GM12878 (cell line): Measurements from ENCODE around the gene IMMT. TPM values are rescaled to one million over a fixed set of nuclear protein-coding genes. Genes with fewer than 3 reads are reported as not detected.

Source experiments
- ATF2 ChIP-seq: IDR thresholded peaks from 2 replicates; pipeline ENCODE4 v1.6.1; 2012; ENCODE audit warnings: low read length, inconsistent platforms
- ATF7 ChIP-seq: fragments of 450-650 bp; IDR thresholded peaks from 2 replicates; pipeline ENCODE4 v1.6.1; 2016; ENCODE audit warnings: low read depth, mild to moderate bottlenecking
- BCL3 ChIP-seq: IDR thresholded peaks from 2 replicates; pipeline ENCODE4 v1.6.1; 2011; ENCODE audit warnings: borderline replicate concordance, low read depth, mild to moderate bottlenecking, moderate library complexity, low read length; ENCODE audit not compliant: insufficient read depth, poor library complexity, severe bottlenecking
- CEBPB ChIP-seq, 2 experiments: fragments of 150-350 bp in 1 of 2; IDR thresholded peaks; 2 replicates each; pipeline ENCODE4 v1.6.1; 2012 to 2014; ENCODE audit warnings: low read depth in 2 of 2, low read length in 2 of 2, borderline replicate concordance in 1 of 2, inconsistent platforms in 1 of 2
- CUX1 ChIP-seq: IDR thresholded peaks from 2 replicates; pipeline ENCODE4 v1.6.1; 2012; ENCODE audit warnings: improper control_type of control experiment, low read depth, low read length; ENCODE audit not compliant: insufficient replicate concordance
- KAT2A ChIP-seq: conservative IDR thresholded peaks from 2 replicates; pipeline ENCODE4 v1.6.1; 2011; ENCODE audit warnings: low read depth, low read length; ENCODE audit not compliant: control insufficient read depth
- MXI1 ChIP-seq: fragments of 150-350 bp; IDR thresholded peaks from 2 replicates; pipeline ENCODE4 v1.6.1; 2011; ENCODE audit warnings: low read depth, mild to moderate bottlenecking, inconsistent platforms, low read length, improper control_type of control experiment
- PAX5 ChIP-seq: IDR thresholded peaks from 2 replicates; pipeline ENCODE4 v1.6.1; 2011; ENCODE audit warnings: low read depth, low read length, borderline replicate concordance
- TAF1 ChIP-seq: IDR thresholded peaks from 2 replicates; pipeline ENCODE4 v1.6.1; 2011; ENCODE audit warnings: mild to moderate bottlenecking, low read depth, low read length, borderline replicate concordance
- TCF7 ChIP-seq: IDR thresholded peaks from 2 replicates; pipeline ENCODE4 v1.6.1; 2014; ENCODE audit warnings: antibody characterized with exemption, borderline replicate concordance
- ZBTB40 ChIP-seq: fragments of 450-650 bp; IDR thresholded peaks from 2 replicates; pipeline ENCODE4 v1.6.1; 2016; ENCODE audit warnings: mild to moderate bottlenecking, moderate library complexity, borderline replicate concordance
- ZNF687 ChIP-seq: fragments of 450-650 bp; IDR thresholded peaks from 2 replicates; pipeline ENCODE4 v1.6.1; 2017; ENCODE audit warnings: mild to moderate bottlenecking, moderate library complexity
- ZZZ3 ChIP-seq: IDR thresholded peaks from 2 replicates; pipeline ENCODE4 v1.6.1; 2011; ENCODE audit warnings: low read depth; ENCODE audit not compliant: control insufficient read depth, insufficient read length
- polyA plus RNA-seq, 11 experiments: library from polyadenylated mRNA; depleted of rRNA in 4 of 11; unstranded in 6 of 11; stranded (reverse) in 5 of 11; fragments of >200 nt; fragmentation: Nextera tagmentation in 4 of 11; fragmentation: Illumina TruSeq in 1 of 11; extraction: Ambion mirVana in 4 of 11; extraction: Trizol in 1 of 11; gene quantifications; 1 replicate in 1 of 11; 2 replicates in 10 of 11; pipeline versions ENCODE4 v1.2.1 to v1.2.3, GENCODE V29; 2011 to 2016; ENCODE audit warnings: inconsistent platforms in 2 of 11, missing spikeins in 2 of 11, low read depth in 1 of 11
- total RNA-seq, 4 experiments: library from RNA; depleted of rRNA in 3 of 4; stranded (reverse); fragments of >200 nt in 3 of 4; fragmentation: Illumina TruSeq in 1 of 4; extraction: Trizol in 1 of 4; gene quantifications; 2 replicates each; pipeline versions ENCODE4 v1.2.1 to v1.2.3, GENCODE V29; 2013 to 2021

Gene IMMT
- total and polyA plus RNA-seq, 10 of the 15 experiments (the other 5 are each of a cell fraction or from before 2014, with no cell fraction given) = 78.4 to 149 (median 98.7) TPM

GRCh38 chr2:86225581-86225980, 30.3 kb upstream of the IMMT start (continued):
- no peak for TF ChIP-seq PAX5
- no peak for TF ChIP-seq ZZZ3
- no peak for TF ChIP-seq KAT2A
- no peak for TF ChIP-seq BCL3
- no peak for TF ChIP-seq CUX1
- TF ChIP-seq MXI1 = no peak
- TF ChIP-seq ZNF687 = peak; percentile 94
- 0 out of 2 replicates have a peak, but pooled peaks have one; percentile 30 for TF ChIP-seq ATF7
- no peak for TF ChIP-seq CEBPB (IDR thresholded peaks at IDR 0.05; ENCODE audit: borderline replicate concordance in 1 of 2, low read depth in 2 of 2, low read length in 2 of 2)
- no peak for TF ChIP-seq ZBTB40
- TF ChIP-seq TCF7 = no peak
- TF ChIP-seq ATF2 = no peak
- TF ChIP-seq TAF1 = 0 out of 2 replicates have a peak, but pooled peaks have one; percentile 24
